Regular cardiac myocyte (primary cell): ENCODE results near the gene LRP3. TPM values are rescaled to one million over a fixed set of nuclear protein-coding genes. Genes with fewer than 3 reads are reported as not detected.

Experiments used
- total RNA-seq: library from RNA; depleted of rRNA; stranded (reverse); fragments of >200 nt; gene quantifications from 2 replicates; pipeline ENCODE4 v1.2.3, GENCODE V29; 2014

LRP3 gene, protein sequence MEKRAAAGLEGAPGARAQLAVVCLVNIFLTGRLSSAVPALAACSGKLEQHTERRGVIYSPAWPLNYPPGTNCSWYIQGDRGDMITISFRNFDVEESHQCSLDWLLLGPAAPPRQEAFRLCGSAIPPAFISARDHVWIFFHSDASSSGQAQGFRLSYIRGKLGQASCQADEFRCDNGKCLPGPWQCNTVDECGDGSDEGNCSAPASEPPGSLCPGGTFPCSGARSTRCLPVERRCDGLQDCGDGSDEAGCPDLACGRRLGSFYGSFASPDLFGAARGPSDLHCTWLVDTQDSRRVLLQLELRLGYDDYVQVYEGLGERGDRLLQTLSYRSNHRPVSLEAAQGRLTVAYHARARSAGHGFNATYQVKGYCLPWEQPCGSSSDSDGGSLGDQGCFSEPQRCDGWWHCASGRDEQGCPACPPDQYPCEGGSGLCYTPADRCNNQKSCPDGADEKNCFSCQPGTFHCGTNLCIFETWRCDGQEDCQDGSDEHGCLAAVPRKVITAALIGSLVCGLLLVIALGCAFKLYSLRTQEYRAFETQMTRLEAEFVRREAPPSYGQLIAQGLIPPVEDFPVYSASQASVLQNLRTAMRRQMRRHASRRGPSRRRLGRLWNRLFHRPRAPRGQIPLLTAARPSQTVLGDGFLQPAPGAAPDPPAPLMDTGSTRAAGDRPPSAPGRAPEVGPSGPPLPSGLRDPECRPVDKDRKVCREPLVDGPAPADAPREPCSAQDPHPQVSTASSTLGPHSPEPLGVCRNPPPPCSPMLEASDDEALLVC
- 22.8 and 34.1 TPM in 2 replicates for total RNA-seq

GRCh38 chr19:33193865-33194362 is at the start of gene LRP3:
Gene LRP3 (plus strand): TSS chr19:33194330. CDS start chr19:33194786, 456 bp downstream.

GRCh38 chr19:33225458-33225926 is 31.4 kb downstream of the LRP3 start, which contains the start of gene SLC7A10:
Gene SLC7A10 (minus strand): TSS chr19:33225850. CDS start chr19:33225703, 147 bp downstream.

Other genes with a start within 250 kb of the LRP3 start
- 6.5 and 16.7 TPM in 2 replicates for gene CEP89, start 222.4 kb upstream of the LRP3 start, total RNA-seq
- 2.0 and 3.1 TPM in 2 replicates for gene FAAP24, start 222.1 kb upstream of the LRP3 start, total RNA-seq
- gene RHPN2, start 129.4 kb upstream of the LRP3 start, total RNA-seq = 4.0 and 4.5 TPM in 2 replicates
- gene GPATCH1, start 113.1 kb upstream of the LRP3 start, total RNA-seq = 4.5 and 8.2 TPM in 2 replicates
- not detected in 2 replicates for gene WDR88, start 62.2 kb upstream of the LRP3 start, total RNA-seq
- gene SLC7A10, start 31.5 kb downstream of the LRP3 start, total RNA-seq = not detected in 2 replicates
- gene CEBPA, start 108.2 kb downstream of the LRP3 start, total RNA-seq = under 0.01 and 0.28 TPM in 2 replicates
- 22.3 and 30.7 TPM in 2 replicates for gene CEBPG, start 179.4 kb downstream of the LRP3 start, total RNA-seq